PFSK-1 (cell line): ENCODE measurements around the gene SPAST.

Experiments used
- POLR2AphosphoS5 ChIP-seq: IDR thresholded peaks from 2 replicates; pipeline ENCODE4 v1.6.1; 2012; ENCODE audit warnings: low read depth, mild to moderate bottlenecking, control low read depth, low read length, moderate library complexity
- REST ChIP-seq, 2 experiments: IDR thresholded peaks; 2 replicates each; pipeline versions ENCODE4 v1.6.1 to v1.8.0; 2011 to 2012; ENCODE audit warnings: low read depth in 2 of 2, low read length in 2 of 2, control low read depth in 1 of 2, inconsistent platforms in 1 of 2, mild to moderate bottlenecking in 1 of 2, moderate library complexity in 1 of 2; ENCODE audit not compliant: insufficient read depth in 1 of 2
- TAF1 ChIP-seq: IDR thresholded peaks from 2 replicates; pipeline ENCODE4 v1.6.1; 2012; ENCODE audit warnings: low read length, control low read depth, borderline replicate concordance; ENCODE audit not compliant: insufficient read depth

GRCh38 chr2:32095671-32096070, 32.3 kb downstream of the SPAST start:
- TF ChIP-seq POLR2AphosphoS5 (no peak), TAF1 (no peak), REST (IDR thresholded peaks at IDR 0.05; ENCODE audit: insufficient read depth in 1 of 2, low read depth in 2 of 2, low read length in 2 of 2) (no peak)
